Motor neuron (in vitro differentiated cells): ENCODE results near the gene PCARE. TPM values are rescaled to one million over a fixed set of nuclear protein-coding genes. Genes with fewer than 3 reads are reported as not detected.

Experiments used
- ATAC-seq, 8 experiments: fragments of 200-7000 bp; cut with Tn5 transposase; replicated peaks in 6 of 8; 2 replicates each; pipeline ENCODE4 v1.8.0; 2021; ENCODE audit warnings: mild to moderate bottlenecking in 8 of 8, moderate library complexity in 8 of 8
- H3K27ac ChIP-seq, 2 donors: fragments of 250-450 bp; sonication (Bioruptor Pico); 2 replicates each; pipeline ENCODE4 v1.9.0; 2021; ENCODE audit warnings: antibody characterized with exemption in 2 of 2, mild to moderate bottlenecking in 2 of 2, moderate library complexity in 1 of 2
- H3K4me1 ChIP-seq, 2 donors: fragments of 250-450 bp; sonication (Bioruptor Pico); replicated peaks in 1 of 2; 2 replicates each; pipeline ENCODE4 v1.6.1; 2021; ENCODE audit warnings: antibody characterized with exemption in 2 of 2, mild to moderate bottlenecking in 2 of 2, moderate library complexity in 1 of 2
- H3K4me3 ChIP-seq, 5 donors: fragments of 250-450 bp; sonication (Bioruptor Pico); 2 replicates each; pipeline ENCODE4 v1.9.0; 2021; ENCODE audit warnings: antibody characterized with exemption in 5 of 5, mild to moderate bottlenecking in 5 of 5, moderate library complexity in 4 of 5
- WGBS, 10 experiments: fragments of 450-650 bp; shearing (Covaris generic); methylation state at CpG; one replicate each; pipeline ENCODE4 v1.0.0; 2022; 5-methylcytosine and 5-hydroxymethylcytosine counted together
- in situ Hi-C, 9 experiments: fragments of 400-800 bp; cut with MboI; loops; one replicate each; pipeline ENCODE4 v1.15.0; 2021; ENCODE audit warnings: low sequenced_read_pairs in 9 of 9, low pct_unique_long_range_greater_than_20kb in 2 of 9; ENCODE audit not compliant: unreplicated experiment in 9 of 9
- total RNA-seq, 8 experiments: library from RNA; unstranded; fragments of 300-600 nt; gene quantifications; 2 replicates each; pipeline versions ENCODE4 v1.2.3 to v1.2.4, GENCODE V29; 2022

Gene PCARE
- total RNA-seq, 8 experiments from 2014 or later = 0.04 to 0.91 (median 0.18) TPM

DNA sequence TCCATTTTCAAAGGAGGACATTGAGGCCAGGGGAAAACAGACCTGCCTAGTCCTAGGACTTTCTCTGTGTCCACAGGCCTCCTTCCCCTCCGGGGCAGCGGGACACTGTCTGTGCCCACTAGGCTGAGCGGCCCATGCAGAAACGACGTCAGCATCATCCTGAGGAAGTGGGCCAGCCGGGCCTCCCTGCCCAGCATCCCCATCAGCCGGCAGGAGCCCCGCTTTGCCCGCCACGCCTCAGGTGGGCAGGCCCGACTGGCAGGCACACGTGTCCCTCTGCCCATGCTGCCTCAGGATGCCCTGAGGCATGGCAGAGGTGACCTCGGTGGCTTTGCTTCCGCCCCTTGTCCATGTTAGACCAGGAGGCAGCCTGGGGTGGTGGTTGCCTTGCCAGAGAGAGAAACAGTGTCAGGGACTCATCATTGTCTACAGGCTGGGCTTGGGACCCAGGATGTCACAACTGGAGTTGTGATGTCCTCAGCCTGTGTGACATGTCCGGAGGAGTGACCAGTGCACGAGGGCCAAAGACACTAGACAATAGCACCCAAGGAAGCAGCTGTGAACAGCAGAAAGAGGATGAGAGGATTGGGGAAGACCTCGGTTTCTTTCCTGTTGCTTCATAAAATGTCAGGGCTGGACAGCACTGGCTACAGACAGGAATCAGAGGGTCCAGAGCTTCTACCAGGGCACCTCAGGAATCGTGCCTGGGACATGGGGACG lies 56.4 kb downstream of the PCARE start:
- H3K4me3 ChIP-seq = no peak overlapping the region
- in situ Hi-C loops = no loop called here
- no peak overlapping the region for H3K27ac ChIP-seq
- WGBS, 10 experiments = 69 to 100% (median 92%) methylated on average over 2 to 14 of the region's 19 CpGs; no CpG with 5 or more reads in 1 of the 10 experiments
- H3K4me1 ChIP-seq = peaks cover 16 to 26% of the 10 kb centered on the region in 2 donors
- no peak for ATAC-seq

DNA sequence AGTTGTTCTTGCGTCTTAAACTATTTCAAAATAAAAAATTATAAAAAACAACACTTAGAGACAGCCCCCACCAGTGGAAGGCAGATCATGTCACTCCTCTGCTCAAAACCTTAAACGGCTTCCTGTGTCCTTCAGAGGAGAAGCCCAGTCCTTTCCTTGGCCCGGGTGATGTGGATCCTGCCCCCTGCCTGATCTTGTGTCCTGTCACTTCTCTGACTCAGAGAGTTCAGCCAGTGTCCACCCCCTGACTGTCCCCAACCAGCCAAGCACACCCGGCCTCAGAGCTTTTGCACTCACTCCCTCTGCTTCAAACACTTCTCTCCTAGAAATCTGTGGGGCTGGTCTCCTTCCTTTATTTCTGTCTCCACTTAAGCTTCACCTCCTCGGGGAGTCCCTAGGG lies 57.8 kb downstream of the PCARE start:
- peak in 2 of 8 experiments; percentile 14 to 60 for ATAC-seq
- H3K27ac ChIP-seq = no peak overlapping the region
- H3K4me1 ChIP-seq = peaks cover 24 to 29% of the 10 kb centered on the region in 2 donors
- H3K4me3 ChIP-seq = no peak overlapping the region
- in situ Hi-C loops = no loop called here
- 13 to 100% (median 79%) methylated on average over 1 to 4 of the region's 5 CpGs; no CpG with 5 or more reads in 3 of the 10 experiments for WGBS, 10 experiments

DNA sequence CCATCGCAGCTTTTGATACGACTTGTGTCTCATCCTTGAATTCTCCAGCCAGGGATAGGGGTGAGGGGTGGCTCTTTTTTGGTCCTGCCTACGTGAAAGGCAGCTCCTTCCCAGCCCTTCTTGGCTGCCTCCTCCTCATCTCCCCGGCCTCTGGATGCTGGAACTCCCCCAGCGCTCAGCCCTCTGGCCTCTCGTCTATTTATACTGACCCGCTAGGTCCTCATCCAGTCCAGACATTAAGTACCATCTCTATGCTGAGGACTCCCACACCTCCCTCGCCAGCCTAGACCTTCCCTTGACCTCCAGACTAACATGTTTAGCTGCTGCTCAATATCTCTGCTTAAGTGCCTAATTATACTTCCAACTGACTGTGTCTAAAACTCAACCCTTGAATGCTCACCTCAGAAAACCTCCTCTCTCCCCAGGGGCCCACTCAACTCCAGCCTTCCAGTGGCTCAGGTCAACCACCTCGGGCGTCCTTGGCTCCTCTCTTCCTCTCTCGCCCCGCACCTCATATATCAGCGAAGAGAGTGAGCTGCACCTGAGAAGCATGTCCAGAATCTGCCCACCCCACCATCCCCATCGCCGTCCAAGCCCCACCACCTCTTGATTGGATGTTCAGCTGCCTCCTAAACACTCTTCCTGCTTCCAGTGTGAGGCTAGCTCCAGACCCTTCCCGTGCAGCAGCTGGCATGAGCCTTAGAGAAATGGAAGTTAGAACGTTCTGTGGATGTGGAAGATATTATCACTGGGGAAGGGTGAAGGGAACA lies 58.4 kb downstream of the PCARE start:
- peaks cover 29 to 30% of the 10 kb centered on the region in 2 donors for H3K4me1 ChIP-seq
- peak in 5 of 8 experiments; percentile 6 to 84 (median 57) for ATAC-seq
- H3K4me3 ChIP-seq = no peak overlapping the region
- WGBS, 10 experiments = 60 to 94% (median 79%) methylated on average over 1 to 12 of the region's 17 CpGs; no CpG with 5 or more reads in 1 of the 10 experiments
- in situ Hi-C loops = no loop called here
- H3K27ac ChIP-seq = peak overlapping the region; percentile 1 to 46

DNA sequence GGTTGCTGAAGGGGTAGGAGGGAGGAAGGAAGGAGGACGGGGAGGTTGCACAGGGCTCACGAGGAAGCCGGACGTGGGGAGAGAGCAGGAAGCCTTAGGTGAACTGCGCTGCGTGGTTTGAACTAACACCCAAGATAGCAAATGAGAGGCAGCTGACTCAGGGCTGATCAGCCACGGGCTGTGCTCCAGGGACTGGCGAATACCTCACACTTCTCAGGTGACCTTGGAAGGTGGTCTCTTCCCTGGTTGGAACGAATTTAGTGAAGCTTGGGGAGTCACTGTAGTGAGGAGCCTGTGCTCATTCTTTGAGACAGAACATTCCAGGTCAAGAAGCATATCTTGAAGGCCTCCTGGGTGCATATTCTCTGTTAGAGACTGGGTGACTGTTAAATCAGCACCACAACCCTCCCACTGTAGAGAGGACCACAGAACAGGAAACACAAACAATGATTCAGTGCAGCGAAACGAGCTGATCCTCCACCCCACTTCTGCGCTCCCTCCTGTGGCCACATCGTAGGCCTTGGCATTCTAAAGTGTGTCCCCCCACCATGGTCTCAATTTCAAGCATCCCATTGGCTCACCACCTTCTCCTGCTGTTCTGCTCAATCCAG lies 59.4 kb downstream of the PCARE start:
- ATAC-seq = peak in 2 of 8 experiments; percentile 11 to 16

DNA sequence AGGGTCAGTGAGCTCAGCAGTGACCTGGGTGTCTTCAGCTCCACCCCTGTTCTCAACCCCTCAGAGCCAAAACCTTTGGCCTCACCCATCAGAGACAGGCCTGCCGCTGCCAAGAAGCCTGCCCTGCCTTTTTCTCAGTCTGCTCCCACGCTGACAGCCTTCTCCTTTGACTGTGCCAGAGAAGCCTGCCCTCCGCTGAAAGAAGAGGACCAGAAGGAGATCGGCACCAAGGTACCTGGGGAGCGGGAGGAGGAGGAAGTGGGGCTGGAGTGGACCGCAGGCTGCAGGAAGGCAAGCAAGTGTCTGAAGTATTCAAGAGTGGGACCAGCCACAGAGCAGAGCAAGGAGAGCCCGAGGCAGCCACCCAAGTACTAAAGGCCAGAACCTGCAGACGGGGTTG lies 60.0 kb downstream of the PCARE start:
- no peak overlapping the region for H3K4me3 ChIP-seq
- no peak overlapping the region for H3K27ac ChIP-seq
- peaks cover 29 to 44% of the 10 kb centered on the region in 2 donors for H3K4me1 ChIP-seq
- WGBS, 10 experiments = 83 to 100% methylated on average over 1 to 2 of the region's 8 CpGs; no CpG with 5 or more reads in 8 of the 10 experiments
- in situ Hi-C loops = no loop called here
- no peak for ATAC-seq

More for the DNA sequence above, 59.4 kb downstream of the PCARE start:
- 17 to 85% (median 40%) methylated on average over 1 to 6 of the region's 13 CpGs; no CpG with 5 or more reads in 6 of the 10 experiments for WGBS, 10 experiments
- H3K4me3 ChIP-seq = no peak overlapping the region
- no peak overlapping the region for H3K27ac ChIP-seq
- in situ Hi-C loops = no loop called here
- peaks cover 29 to 39% of the 10 kb centered on the region in 2 donors for H3K4me1 ChIP-seq

DNA sequence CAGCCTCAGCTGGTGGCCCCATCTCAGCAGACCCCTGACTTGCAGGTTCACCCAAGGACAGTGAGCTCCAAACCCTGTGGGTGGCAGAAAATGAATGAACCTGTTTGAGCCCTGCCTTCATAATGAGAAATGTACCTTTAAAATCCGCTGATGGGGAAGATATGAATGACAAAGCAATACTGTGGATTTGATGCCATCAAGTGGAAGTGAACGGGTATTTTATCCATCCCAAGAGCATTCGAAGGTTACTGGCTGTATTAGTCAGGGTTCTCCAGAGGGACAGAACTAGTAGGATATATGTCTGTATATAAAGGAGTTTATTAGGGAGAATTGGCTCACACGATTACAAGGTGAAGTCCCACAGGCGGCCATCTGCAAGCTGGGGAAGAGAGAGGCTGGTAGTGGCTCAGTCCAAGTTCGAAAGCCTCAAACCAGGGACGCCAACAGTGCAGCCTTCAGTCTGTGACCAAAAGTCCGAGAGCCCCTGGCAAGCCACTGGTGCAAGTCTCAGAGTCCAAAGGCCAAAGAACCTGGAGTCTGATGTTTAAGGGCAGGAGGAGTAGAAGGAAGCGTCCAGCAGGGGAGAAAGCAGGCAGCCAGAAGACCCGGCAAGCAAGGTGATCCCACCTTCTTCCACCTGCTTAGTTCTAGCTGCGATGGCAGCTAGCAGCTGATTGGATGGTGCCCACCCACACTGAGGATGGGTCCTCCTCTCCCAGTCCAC lies 61.1 kb downstream of the PCARE start:
- Histone ChIP-seq H3K27ac (no peak overlapping the region), H3K4me1 (peaks cover 29 to 44% of the 10 kb centered on the region in 2 donors), H3K4me3 (no peak overlapping the region)
- in situ Hi-C loops = no loop called here
- ATAC-seq = peak in 7 of 8 experiments; percentile 5 to 64 (median 29)
- 42 to 100% (median 83%) methylated on average over 1 to 9 of the region's 11 CpGs; no CpG with 5 or more reads in 1 of the 10 experiments for WGBS, 10 experiments

DNA sequence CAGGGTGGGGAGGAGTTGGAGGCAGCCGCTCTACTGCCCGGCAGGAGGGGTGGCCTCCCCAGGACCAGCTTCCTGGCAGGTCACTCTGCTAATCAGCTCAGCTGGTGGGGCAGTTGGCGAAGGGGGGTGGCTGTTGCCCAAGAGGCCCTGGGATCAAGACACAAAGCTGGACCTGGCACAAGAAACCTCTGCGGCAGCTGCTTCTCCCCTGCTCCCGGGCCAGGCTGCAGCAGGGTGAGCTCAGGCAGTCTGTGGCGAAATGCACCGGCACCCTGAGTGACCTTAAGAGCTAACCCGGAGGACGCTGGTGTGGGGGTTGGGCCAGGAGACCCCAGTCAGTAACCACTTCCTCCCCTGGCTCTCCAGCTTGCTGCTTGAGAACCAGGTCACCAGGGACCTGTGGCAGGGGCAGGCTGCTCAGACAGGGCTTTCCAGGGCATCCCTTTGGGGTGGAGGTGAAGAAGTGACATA lies 62.1 kb downstream of the PCARE start:
- WGBS, 10 experiments = 25 to 60% methylated on average over 1 to 2 of the region's 9 CpGs; no CpG with 5 or more reads in 8 of the 10 experiments
- no peak overlapping the region for H3K27ac ChIP-seq
- no peak overlapping the region for H3K4me3 ChIP-seq
- in situ Hi-C loops = no loop called here
- peaks cover 29 to 44% of the 10 kb centered on the region in 2 donors for H3K4me1 ChIP-seq
- no peak for ATAC-seq

Other genes starting within 250 kb of the PCARE start
- 10 to 100 TPM; 13.5 to 33.3 (median 18.2) TPM for gene TRMT61B, start 204.2 kb downstream of the PCARE start, total RNA-seq
- gene WDR43, start 179.9 kb downstream of the PCARE start, total RNA-seq = 10 to 100 TPM; 21.9 to 87.5 (median 40.8) TPM
- gene TOGARAM2, start 93.2 kb downstream of the PCARE start, total RNA-seq = 1 to 10 TPM in 2 of 8 experiments, under 1 TPM in 6; 0.05 to 7.6 (median 0.63) TPM
- gene CLIP4, start 40.9 kb upstream of the PCARE start, total RNA-seq = 10 to 100 TPM in 6 of 8 experiments, 1 to 10 TPM in 2; 5.4 to 63.1 (median 19.1) TPM